CD4-positive, alpha-beta T cell treated with Interleukin-21 for 1 hour (primary cell): Measurements from ENCODE around the gene ADAM19.
A peak's percentile ranks its signal among the peaks of the same experiment; 100 is the strongest.

Source experiments
- DNase-seq: peaks from one replicate; pipeline ENCODE4 v3.0.0-alpha.2; 2020

ADAM19 gene

GRCh38 chr5:157596487-157596886, 20.9 kb upstream of the ADAM19 start:
- DNase-seq = peak; percentile 44

- no peak for DNase-seq
Measured at GRCh38 chr5:157594675-157595459, 19.3 kb upstream of the ADAM19 start.

GRCh38 chr5:157594257-157594656, 18.7 kb upstream of the ADAM19 start:
- no peak for DNase-seq

- DNase-seq = no peak
Measured at GRCh38 chr5:157593052-157593757, 17.6 kb upstream of the ADAM19 start.

GRCh38 chr5:157592594-157592993, 17.0 kb upstream of the ADAM19 start:
- DNase-seq = no peak

- no peak for DNase-seq
Measured at GRCh38 chr5:157590478-157590877, 14.9 kb upstream of the ADAM19 start.

GRCh38 chr5:157584628-157585027, 9.1 kb upstream of the ADAM19 start:
- DNase-seq = no peak

- no peak for DNase-seq
Measured at GRCh38 chr5:157582731-157583620, 7.4 kb upstream of the ADAM19 start.

GRCh38 chr5:157581901-157582300, 6.3 kb upstream of the ADAM19 start:
- DNase-seq = no peak

- DNase-seq = no peak
Measured at GRCh38 chr5:157578079-157578780, 2.7 kb upstream of the ADAM19 start.

- no peak for DNase-seq
Measured at GRCh38 chr5:157576678-157577077, 1.1 kb upstream of the ADAM19 start.

GRCh38 chr5:157574456-157575380, 857 bp downstream of the ADAM19 start:
- DNase-seq = no peak

- DNase-seq = peak; percentile 43
Measured at GRCh38 chr5:157571357-157571827, 4.2 kb downstream of the ADAM19 start.

- DNase-seq = no peak
Measured at GRCh38 chr5:157570531-157571200, 4.9 kb downstream of the ADAM19 start.

- no peak for DNase-seq
Measured at GRCh38 chr5:157568720-157569119, 6.9 kb downstream of the ADAM19 start.

- DNase-seq = no peak
Measured at GRCh38 chr5:157568222-157568621, 7.4 kb downstream of the ADAM19 start.

- DNase-seq = no peak
Measured at GRCh38 chr5:157566902-157567489, 8.6 kb downstream of the ADAM19 start.

GRCh38 chr5:157563929-157564716, 11.5 kb downstream of the ADAM19 start:
- DNase-seq = no peak

GRCh38 chr5:157563373-157563928, 12.1 kb downstream of the ADAM19 start:
- no peak for DNase-seq
